ENCODE measurements around the gene SECTM1. TPM values are rescaled to one million over a fixed set of nuclear protein-coding genes. Genes with fewer than 3 reads are reported as not detected.

Gene SECTM1
- total RNA-seq, 1 donor from 2014 or later = not detected

DNA sequence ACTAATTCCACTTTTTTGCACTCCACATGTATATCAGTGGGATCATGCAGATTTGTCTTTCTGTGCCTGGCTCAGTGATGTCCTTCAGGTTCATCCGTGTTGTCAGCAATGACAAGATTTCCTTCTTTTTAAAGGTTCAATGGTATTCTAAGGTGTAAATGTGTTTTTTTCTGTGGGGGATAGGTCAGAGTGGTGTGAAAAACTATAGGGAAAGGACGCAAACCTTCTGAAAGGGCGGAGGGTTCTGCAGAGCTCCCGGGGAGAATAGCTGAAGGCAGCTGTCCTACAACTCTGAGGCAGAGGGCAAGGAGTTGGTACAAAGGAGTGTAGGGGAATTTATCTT, 38.1 kb downstream of the SECTM1 start:
- Histone ChIP-seq H3K4me1 (peaks cover 14% of the 10 kb centered on the region), H4K20me1 (ENCODE audit: low read depth) (peaks cover 6% of the 10 kb centered on the region), H3K27ac (no peak overlapping the region), H3K79me2 (ENCODE audit: low read depth) (peaks cover 9% of the 10 kb centered on the region), H3K9me3 (ENCODE audit: low read depth) (no peaks in the 10 kb centered on the region), H2AFZ (replicated peaks) (no peak overlapping the region), H3K4me3 (no peak overlapping the region), H3K4me2 (no peak overlapping the region), H3K27me3 (peaks cover 27% of the 10 kb centered on the region), H3F3A (ENCODE audit: low read depth) (peaks cover 28% of the 10 kb centered on the region), H3K9ac (no peak overlapping the region), H3K36me3 (no peaks in the 10 kb centered on the region)
- Mint-ChIP-seq H3K4me3 (peak overlapping the region; percentile 24), H3K27me3 (ENCODE audit: insufficient read depth, low read depth) (peaks cover 6% of the 10 kb centered on the region), H3K9me3 (no peaks in the 10 kb centered on the region), H3K4me1 (peaks cover 46% of the 10 kb centered on the region), H3K36me3 (no peaks in the 10 kb centered on the region), H3K27ac (no peak overlapping the region)
- no peak for DNase-seq (ENCODE audit: low spot score)
- TF ChIP-seq EZH2 (IDR thresholded peaks at IDR 0.05) (no peak), EZH2phosphoT487 (IDR thresholded peaks at IDR 0.05) (no peak)
- TF ChIP-seq, protein P1, sequence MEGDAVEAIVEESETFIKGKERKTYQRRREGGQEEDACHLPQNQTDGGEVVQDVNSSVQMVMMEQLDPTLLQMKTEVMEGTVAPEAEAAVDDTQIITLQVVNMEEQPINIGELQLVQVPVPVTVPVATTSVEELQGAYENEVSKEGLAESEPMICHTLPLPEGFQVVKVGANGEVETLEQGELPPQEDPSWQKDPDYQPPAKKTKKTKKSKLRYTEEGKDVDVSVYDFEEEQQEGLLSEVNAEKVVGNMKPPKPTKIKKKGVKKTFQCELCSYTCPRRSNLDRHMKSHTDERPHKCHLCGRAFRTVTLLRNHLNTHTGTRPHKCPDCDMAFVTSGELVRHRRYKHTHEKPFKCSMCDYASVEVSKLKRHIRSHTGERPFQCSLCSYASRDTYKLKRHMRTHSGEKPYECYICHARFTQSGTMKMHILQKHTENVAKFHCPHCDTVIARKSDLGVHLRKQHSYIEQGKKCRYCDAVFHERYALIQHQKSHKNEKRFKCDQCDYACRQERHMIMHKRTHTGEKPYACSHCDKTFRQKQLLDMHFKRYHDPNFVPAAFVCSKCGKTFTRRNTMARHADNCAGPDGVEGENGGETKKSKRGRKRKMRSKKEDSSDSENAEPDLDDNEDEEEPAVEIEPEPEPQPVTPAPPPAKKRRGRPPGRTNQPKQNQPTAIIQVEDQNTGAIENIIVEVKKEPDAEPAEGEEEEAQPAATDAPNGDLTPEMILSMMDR (IDR thresholded peaks at IDR 0.05) = no peak

DNA sequence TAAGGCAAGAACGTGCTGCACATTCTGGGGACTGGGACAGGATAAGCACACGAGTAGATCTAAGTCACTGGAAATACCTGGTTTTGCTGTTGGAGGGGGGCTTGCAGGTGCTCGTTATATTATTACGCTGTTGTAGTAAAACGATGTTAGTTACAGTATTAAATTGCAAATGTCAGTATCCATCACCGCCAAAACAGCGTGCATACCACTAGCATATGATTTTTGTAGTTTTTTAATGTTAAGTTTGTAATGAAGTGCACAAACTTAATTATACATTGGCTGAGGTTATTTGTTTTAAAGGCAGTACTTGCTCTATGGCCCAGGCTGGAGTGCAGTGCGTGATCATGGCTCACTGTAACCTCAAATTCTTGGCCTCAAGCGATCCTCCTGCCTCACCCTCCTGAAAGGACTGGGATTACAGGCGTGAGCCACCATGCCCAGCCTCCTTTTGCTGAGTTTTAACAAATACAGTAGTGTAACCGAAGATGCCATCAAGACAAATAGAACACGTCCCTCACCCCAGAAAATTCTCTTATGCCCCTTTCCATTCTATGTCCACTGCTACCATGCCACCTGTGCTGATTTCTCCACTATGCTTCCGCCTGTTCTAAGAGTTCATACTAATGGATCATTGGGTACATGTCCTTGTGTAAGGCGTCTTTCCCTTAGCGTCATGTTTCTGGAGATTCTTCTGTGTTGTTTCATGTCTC, 39.3 kb downstream of the SECTM1 start:
- H3K9ac ChIP-seq = no peak overlapping the region

DNA sequence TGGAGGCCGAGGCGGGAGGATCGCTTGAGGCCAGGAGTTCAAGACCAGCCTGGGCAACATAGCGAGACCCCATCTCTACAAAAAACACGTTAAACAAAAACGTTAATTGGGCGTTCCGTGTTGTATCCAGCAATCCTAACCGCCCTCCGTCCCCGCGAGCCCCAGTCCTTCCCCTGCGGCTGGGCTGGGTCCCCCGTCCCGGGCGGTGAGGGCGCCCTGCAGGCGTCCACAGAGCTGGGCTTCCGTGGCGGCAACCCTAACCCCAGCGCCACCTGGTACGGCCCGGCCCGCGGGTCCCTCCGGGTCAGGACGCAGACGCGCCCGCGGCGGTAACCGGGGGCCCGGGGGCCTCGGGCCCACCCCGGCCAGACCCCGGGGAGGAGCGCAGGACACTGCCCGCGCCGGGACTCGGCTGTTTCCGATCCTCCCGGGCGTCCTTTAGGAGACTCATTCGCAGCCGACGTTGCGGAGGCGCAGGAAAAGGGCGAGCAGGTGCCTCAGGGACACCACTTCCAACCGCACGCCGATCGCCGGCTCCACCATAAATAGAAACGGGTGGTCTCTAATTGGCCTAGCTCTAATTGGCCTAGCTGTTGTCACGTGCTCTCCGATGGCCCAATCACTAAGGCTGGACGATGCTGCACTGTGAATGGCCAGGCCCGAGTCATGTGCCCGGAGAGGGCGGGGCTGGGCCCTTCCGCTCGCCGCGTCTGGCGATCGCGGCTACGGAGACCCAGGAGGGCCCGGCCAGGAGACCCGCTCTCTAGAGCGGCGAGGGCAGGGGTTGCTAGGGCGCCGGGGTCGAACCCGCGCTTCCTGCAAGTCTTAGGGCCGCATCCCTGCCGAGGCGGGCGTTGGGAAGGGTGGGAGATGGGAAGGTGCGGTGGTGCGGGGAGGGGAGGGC, 41.1 kb downstream of the SECTM1 start:
- peak overlapping the region; percentile 82 for H3K9ac ChIP-seq
- peaks cover 6% of the 10 kb centered on the region for H4K20me1 ChIP-seq (ENCODE audit: low read depth)
- H3K4me3 Mint-ChIP-seq = peak overlapping the region; percentile 93
- no peak overlapping the region for H3K27ac Mint-ChIP-seq
- no peak overlapping the region for H2AFZ ChIP-seq (replicated peaks)
- peaks cover 14% of the 10 kb centered on the region for H3K4me1 ChIP-seq
- peak overlapping the region; percentile 92 for H3K4me3 ChIP-seq
- no peaks in the 10 kb centered on the region for H3K9me3 Mint-ChIP-seq
- H3K36me3 Mint-ChIP-seq = no peaks in the 10 kb centered on the region
- peak; percentile 99 for DNase-seq (ENCODE audit: low spot score)
- peaks cover 28% of the 10 kb centered on the region for H3F3A ChIP-seq (ENCODE audit: low read depth)
- H3K27me3 ChIP-seq = peaks cover 24% of the 10 kb centered on the region
- H3K36me3 ChIP-seq = no peaks in the 10 kb centered on the region
- peaks cover 7% of the 10 kb centered on the region for H3K27me3 Mint-ChIP-seq (ENCODE audit: insufficient read depth, low read depth)
- peak overlapping the region; percentile 89 for H3K27ac ChIP-seq
- no peak for TF ChIP-seq EZH2phosphoT487 (IDR thresholded peaks at IDR 0.05)
- no peak for TF ChIP-seq EZH2 (IDR thresholded peaks at IDR 0.05)
- H3K4me1 Mint-ChIP-seq = peaks cover 32% of the 10 kb centered on the region
- H3K79me2 ChIP-seq (ENCODE audit: low read depth) = peaks cover 9% of the 10 kb centered on the region
- peak overlapping the region; percentile 97 for H3K4me2 ChIP-seq
- H3K9me3 ChIP-seq (ENCODE audit: low read depth) = no peaks in the 10 kb centered on the region

More for the DNA sequence above, 39.3 kb downstream of the SECTM1 start:
- Histone ChIP-seq H3K36me3 (no peaks in the 10 kb centered on the region), H4K20me1 (ENCODE audit: low read depth) (peaks cover 6% of the 10 kb centered on the region), H3K27ac (no peak overlapping the region), H3K4me1 (peaks cover 14% of the 10 kb centered on the region), H3K4me2 (peak overlapping the region; percentile 87), H3K4me3 (peak overlapping the region; percentile 47), H2AFZ (replicated peaks) (no peak overlapping the region), H3F3A (ENCODE audit: low read depth) (peaks cover 28% of the 10 kb centered on the region), H3K79me2 (ENCODE audit: low read depth) (peaks cover 9% of the 10 kb centered on the region), H3K9me3 (ENCODE audit: low read depth) (no peaks in the 10 kb centered on the region), H3K27me3 (peaks cover 27% of the 10 kb centered on the region)
- TF ChIP-seq EZH2phosphoT487 (IDR thresholded peaks at IDR 0.05) = no peak
- no peaks in the 10 kb centered on the region for H3K9me3 Mint-ChIP-seq
- no peak for DNase-seq (ENCODE audit: low spot score)
- H3K4me1 Mint-ChIP-seq = peaks cover 41% of the 10 kb centered on the region
- H3K27me3 Mint-ChIP-seq (ENCODE audit: insufficient read depth, low read depth) = peaks cover 3% of the 10 kb centered on the region
- no peaks in the 10 kb centered on the region for H3K36me3 Mint-ChIP-seq
- peak overlapping the region; percentile 87 for H3K4me3 Mint-ChIP-seq
- no peak overlapping the region for H3K27ac Mint-ChIP-seq

DNA sequence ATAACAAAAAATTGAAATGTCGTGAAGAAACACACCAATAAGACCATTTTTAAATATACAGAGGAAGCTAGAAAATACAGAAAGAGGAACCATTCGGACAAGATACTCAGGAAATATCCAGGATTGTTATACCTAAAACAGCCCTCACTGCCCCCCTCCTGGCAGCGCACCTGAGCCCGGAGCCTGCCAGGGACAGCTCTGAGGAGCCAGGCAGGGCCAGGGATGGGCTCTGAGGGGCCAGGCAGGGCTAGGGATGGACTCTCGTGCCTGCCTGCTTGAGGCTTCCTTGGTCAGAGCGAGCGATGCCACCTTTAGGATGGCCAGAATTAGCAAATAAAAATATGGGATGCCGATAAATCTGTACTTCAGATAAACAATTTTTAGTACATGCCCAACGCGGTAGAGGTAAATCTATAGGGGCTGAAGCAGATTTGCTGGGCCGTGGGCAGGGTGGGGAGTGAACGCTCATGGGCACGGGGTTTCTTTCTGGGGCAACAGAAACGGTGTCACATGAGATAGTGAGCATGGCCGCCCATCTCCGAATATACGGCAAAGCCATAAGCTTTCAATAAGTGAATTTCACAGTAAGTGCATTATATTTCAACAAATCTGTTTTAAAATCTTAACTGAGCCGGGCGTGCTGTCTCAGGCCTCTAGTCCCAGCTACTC, 41.9 kb downstream of the SECTM1 start:
- Mint-ChIP-seq H3K9me3 (peaks cover 4% of the 10 kb centered on the region), H3K27me3 (ENCODE audit: insufficient read depth, low read depth) (peaks cover 7% of the 10 kb centered on the region), H3K27ac (peak overlapping the region; percentile 50), H3K4me1 (peaks cover 29% of the 10 kb centered on the region), H3K4me3 (peak overlapping the region; percentile 78), H3K36me3 (no peaks in the 10 kb centered on the region)
- Histone ChIP-seq H2AFZ (replicated peaks) (no peak overlapping the region), H3K9ac (peak overlapping the region; percentile 82), H4K20me1 (ENCODE audit: low read depth) (peaks cover 6% of the 10 kb centered on the region), H3K27me3 (peaks cover 16% of the 10 kb centered on the region), H3K4me2 (peak overlapping the region; percentile 97), H3K36me3 (no peaks in the 10 kb centered on the region), H3K4me3 (peak overlapping the region; percentile 92), H3K4me1 (peaks cover 14% of the 10 kb centered on the region), H3K27ac (no peak overlapping the region), H3K9me3 (ENCODE audit: low read depth) (no peaks in the 10 kb centered on the region), H3K79me2 (ENCODE audit: low read depth) (peaks cover 9% of the 10 kb centered on the region), H3F3A (ENCODE audit: low read depth) (peaks cover 28% of the 10 kb centered on the region)
- TF ChIP-seq EZH2phosphoT487 (IDR thresholded peaks at IDR 0.05) (no peak), EZH2 (IDR thresholded peaks at IDR 0.05) (no peak)
- TF ChIP-seq, protein P1 (IDR thresholded peaks at IDR 0.05) = no peak
- DNase-seq (ENCODE audit: low spot score) = no peak

Measured in neural progenitor cell (in vitro differentiated cells).